Suprapubic skin (tissue), 4 donors: ENCODE measurements around the gene SORCS2. TPM values are rescaled to one million over a fixed set of nuclear protein-coding genes. Genes with fewer than 3 reads are reported as not detected.

ENCODE experiments used
- DNase-seq, 2 donors: peaks; one replicate each; pipeline ENCODE4 v3.0.0-alpha.2; 2019; ENCODE audit warnings: low spot score in 2 of 2
- H3K27ac ChIP-seq: fragments of 200-600 bp; sonication (generic); one replicate; pipeline ENCODE4 v1.5.1; 2019
- H3K27me3 ChIP-seq: fragments of 200-600 bp; sonication (generic); one replicate; pipeline ENCODE4 v1.5.1; 2019
- H3K36me3 ChIP-seq: fragments of 200-600 bp; sonication (generic); one replicate; pipeline ENCODE4 v1.5.1; 2019
- H3K4me1 ChIP-seq: fragments of 200-600 bp; sonication (generic); one replicate; pipeline ENCODE4 v1.5.1; 2019
- H3K4me3 ChIP-seq: fragments of 200-600 bp; sonication (generic); one replicate; pipeline ENCODE4 v1.5.1; 2019; ENCODE audit warnings: mild to moderate bottlenecking
- H3K9me3 ChIP-seq: fragments of 200-600 bp; sonication (generic); one replicate; pipeline ENCODE4 v1.5.1; 2019
- EP300 ChIP-seq: sonication (generic); formaldehyde crosslinking; IDR thresholded peaks from one replicate; pipeline ENCODE4 v1.6.1; 2017; ENCODE audit warnings: antibody characterized with exemption
- POLR2A ChIP-seq, 2 donors: fragments of 450-650 bp; IDR thresholded peaks; one replicate each; pipeline ENCODE4 v1.6.1; 2017; ENCODE audit warnings: antibody characterized with exemption in 2 of 2, mild to moderate bottlenecking in 2 of 2, moderate library complexity in 2 of 2
- POLR2AphosphoS5 ChIP-seq, 3 donors: sonication (generic); formaldehyde crosslinking; IDR thresholded peaks; one replicate each; pipeline ENCODE4 v1.6.1; 2017; ENCODE audit warnings: antibody characterized with exemption in 3 of 3
- WGBS: methylation state at CpG from one replicate; pipeline ENCODE4 v1.1.5; 2018; 5-methylcytosine and 5-hydroxymethylcytosine counted together
- total RNA-seq, 4 donors: library from RNA; depleted of rRNA; stranded (reverse); fragments of >200 nt; gene quantifications; one replicate each; pipeline ENCODE4 v1.1.0, GENCODE V29; 2016
- TF ChIP-seq, protein P1 (sequence below), 2 donors: fragments of 200-600 bp in 1 of 2; fragments of 450-650 bp in 1 of 2; sonication (generic) in 1 of 2; IDR thresholded peaks; one replicate each; pipeline ENCODE4 v1.5.1; 2016 to 2019; ENCODE audit warnings: antibody characterized with exemption in 2 of 2, mild to moderate bottlenecking in 1 of 2, moderate library complexity in 1 of 2

The SORCS2 gene
- total RNA-seq, 4 donors from 2014 or later = 0.94 to 4.6 (median 1.3) TPM

DNA sequence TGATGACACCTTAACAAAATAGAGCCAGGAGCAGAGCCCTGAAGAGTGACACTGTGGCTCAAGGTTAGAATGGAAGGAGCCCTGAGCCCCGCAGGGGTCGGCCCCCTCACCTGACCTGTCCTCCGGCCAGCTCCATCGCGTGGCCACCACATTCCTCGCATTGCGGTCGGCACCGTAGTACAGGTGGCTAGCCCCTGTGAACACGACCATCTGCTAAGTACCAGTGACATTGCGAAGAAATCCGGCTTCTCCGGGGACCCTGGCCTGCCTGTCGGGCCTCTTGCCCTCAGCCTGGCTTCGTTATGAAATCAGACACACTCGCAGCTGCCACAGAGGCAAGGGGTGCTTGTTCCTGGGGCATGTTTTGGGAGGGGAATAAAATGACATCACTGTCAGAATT, 568.4 kb downstream of the SORCS2 start:
- Histone ChIP-seq H3K9me3 (no peaks in the 10 kb centered on the region), H3K36me3 (peaks cover 37% of the 10 kb centered on the region), H3K27me3 (no peaks in the 10 kb centered on the region), H3K27ac (no peak overlapping the region), H3K4me3 (no peak overlapping the region), H3K4me1 (peaks cover 11% of the 10 kb centered on the region)
- WGBS = 82% methylated on average over 16 of the region's 16 CpGs
- TF ChIP-seq POLR2A (IDR thresholded peaks at IDR 0.05) = no peak
- TF ChIP-seq EP300 = no peak
- no peak for TF ChIP-seq POLR2AphosphoS5 (IDR thresholded peaks at IDR 0.05)
- TF ChIP-seq, protein P1, sequence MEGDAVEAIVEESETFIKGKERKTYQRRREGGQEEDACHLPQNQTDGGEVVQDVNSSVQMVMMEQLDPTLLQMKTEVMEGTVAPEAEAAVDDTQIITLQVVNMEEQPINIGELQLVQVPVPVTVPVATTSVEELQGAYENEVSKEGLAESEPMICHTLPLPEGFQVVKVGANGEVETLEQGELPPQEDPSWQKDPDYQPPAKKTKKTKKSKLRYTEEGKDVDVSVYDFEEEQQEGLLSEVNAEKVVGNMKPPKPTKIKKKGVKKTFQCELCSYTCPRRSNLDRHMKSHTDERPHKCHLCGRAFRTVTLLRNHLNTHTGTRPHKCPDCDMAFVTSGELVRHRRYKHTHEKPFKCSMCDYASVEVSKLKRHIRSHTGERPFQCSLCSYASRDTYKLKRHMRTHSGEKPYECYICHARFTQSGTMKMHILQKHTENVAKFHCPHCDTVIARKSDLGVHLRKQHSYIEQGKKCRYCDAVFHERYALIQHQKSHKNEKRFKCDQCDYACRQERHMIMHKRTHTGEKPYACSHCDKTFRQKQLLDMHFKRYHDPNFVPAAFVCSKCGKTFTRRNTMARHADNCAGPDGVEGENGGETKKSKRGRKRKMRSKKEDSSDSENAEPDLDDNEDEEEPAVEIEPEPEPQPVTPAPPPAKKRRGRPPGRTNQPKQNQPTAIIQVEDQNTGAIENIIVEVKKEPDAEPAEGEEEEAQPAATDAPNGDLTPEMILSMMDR (IDR thresholded peaks at IDR 0.05) = no peak
- no peak for DNase-seq

DNA sequence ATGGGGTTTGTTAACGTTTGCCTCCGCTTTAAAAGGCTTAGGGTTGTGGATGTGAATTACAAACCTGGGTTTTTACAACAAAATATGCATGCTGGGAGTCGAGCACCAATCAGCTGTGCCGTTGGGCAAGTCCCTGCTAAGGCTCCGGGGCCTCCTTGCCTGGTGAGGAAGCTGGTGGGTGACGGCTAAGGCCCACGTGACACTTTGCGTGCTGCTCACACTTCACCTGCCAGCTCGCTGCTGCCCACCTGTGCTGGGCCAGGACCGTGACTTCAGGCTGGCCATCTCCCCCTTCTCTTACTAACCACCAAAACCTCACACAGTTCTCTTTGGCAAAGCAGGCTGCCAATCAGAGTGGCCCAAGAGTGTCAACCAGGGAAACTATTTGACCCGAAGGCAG, 569.0 kb downstream of the SORCS2 start:
- Histone ChIP-seq H3K27ac (no peak overlapping the region), H3K4me3 (no peak overlapping the region), H3K27me3 (no peaks in the 10 kb centered on the region), H3K36me3 (peaks cover 41% of the 10 kb centered on the region), H3K4me1 (peaks cover 11% of the 10 kb centered on the region), H3K9me3 (no peaks in the 10 kb centered on the region)
- no peak for DNase-seq
- 87% methylated on average over 9 of the region's 11 CpGs for WGBS
- TF ChIP-seq EP300 (no peak), POLR2A (IDR thresholded peaks at IDR 0.05) (no peak), POLR2AphosphoS5 (IDR thresholded peaks at IDR 0.05) (no peak)
- TF ChIP-seq, protein P1 (IDR thresholded peaks at IDR 0.05) = no peak

DNA sequence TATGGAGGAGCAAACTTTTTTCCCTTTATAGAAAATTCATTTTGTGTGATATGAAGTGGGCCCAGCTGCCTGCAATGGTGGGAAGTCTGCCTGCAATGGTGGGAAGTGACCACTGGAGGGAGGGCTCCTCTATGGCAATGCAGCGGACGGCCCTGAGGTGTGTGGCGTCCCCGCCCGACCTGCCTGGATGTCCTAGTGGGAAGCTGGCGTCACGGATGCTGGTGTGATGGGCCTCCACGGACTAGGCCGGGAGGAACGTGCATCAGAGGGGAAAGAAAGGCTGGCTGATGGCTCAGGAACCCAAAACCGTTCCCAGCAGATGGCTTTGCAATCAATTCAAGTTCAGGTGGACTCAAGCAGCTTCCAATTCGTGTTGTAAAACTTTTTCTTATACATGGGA, 569.4 kb downstream of the SORCS2 start:
- Histone ChIP-seq H3K9me3 (no peaks in the 10 kb centered on the region), H3K4me1 (peaks cover 10% of the 10 kb centered on the region), H3K4me3 (no peak overlapping the region), H3K27ac (no peak overlapping the region), H3K27me3 (no peaks in the 10 kb centered on the region), H3K36me3 (peaks cover 45% of the 10 kb centered on the region)
- TF ChIP-seq POLR2AphosphoS5 (IDR thresholded peaks at IDR 0.05) (no peak), EP300 (no peak), POLR2A (IDR thresholded peaks at IDR 0.05) (no peak)
- TF ChIP-seq, protein P1 (IDR thresholded peaks at IDR 0.05) = peak; percentile 57 to 76
- WGBS = 62% methylated on average over 12 of the region's 12 CpGs
- peak; percentile 84 to 87 for DNase-seq

DNA sequence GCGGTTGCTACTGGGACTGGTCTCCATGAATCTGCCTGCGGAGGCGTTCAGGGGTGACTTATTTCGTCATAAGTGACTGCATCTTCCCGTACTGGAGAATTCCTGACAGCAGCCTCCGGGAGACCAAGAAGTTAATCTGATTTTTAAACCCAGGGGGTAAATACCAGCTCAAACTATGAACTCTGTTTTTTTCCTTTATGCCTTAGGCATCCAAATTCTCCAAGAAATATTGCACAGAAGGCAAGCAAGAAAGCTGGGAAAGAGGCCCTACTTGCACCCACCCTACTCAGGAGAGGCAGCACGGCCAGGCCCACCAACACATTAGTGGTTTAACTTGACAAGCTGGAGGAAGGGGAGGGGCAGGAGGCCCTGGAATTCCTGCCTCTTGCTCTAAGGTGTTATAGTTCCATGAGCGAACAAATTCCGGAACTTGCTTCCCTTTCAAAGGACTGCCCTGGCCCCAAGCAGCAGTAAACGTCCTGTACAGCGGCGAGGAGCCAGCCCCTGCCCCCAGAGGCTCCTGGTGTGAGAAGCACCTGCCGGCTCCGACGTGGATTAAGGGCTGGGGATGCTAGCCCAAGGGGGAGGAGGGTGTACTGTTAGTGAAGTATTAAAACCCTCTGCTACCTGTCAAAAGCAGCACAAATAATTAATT, 570.2 kb downstream of the SORCS2 start:
- no peak overlapping the region for H3K27ac ChIP-seq
- no peaks in the 10 kb centered on the region for H3K27me3 ChIP-seq
- H3K36me3 ChIP-seq = peaks cover 52% of the 10 kb centered on the region
- peaks cover 4% of the 10 kb centered on the region for H3K4me1 ChIP-seq
- TF ChIP-seq EP300 (no peak), POLR2A (IDR thresholded peaks at IDR 0.05) (no peak), POLR2AphosphoS5 (IDR thresholded peaks at IDR 0.05) (no peak)
- TF ChIP-seq, protein P1 (IDR thresholded peaks at IDR 0.05) = no peak
- H3K9me3 ChIP-seq = no peaks in the 10 kb centered on the region
- no peak for DNase-seq
- 75% methylated on average over 10 of the region's 15 CpGs for WGBS
- H3K4me3 ChIP-seq = no peak overlapping the region

DNA sequence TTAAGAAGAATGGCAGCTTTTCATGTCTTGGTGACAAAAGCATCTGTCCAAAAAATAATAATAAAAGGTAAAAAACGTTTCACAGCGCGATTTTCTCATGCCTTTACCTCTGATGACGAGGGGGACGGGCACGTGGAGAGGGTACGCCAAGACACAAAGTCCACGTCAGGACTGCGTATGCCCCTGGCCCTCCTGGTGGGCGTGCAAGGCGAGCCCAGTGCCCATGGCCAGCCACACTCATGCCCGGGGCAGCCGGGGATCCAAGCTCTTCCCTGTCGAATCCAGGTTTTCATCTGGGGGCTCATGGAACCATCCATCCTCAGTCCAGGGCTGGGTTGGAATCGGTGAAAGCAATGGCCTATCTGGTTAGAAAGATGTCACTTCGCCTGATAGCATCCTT, 570.8 kb downstream of the SORCS2 start:
- TF ChIP-seq POLR2A (IDR thresholded peaks at IDR 0.05) (no peak), EP300 (no peak), POLR2AphosphoS5 (IDR thresholded peaks at IDR 0.05) (no peak)
- TF ChIP-seq, protein P1 (IDR thresholded peaks at IDR 0.05) = no peak
- H3K9me3 ChIP-seq = no peaks in the 10 kb centered on the region
- WGBS = 87% methylated on average over 16 of the region's 16 CpGs
- H3K36me3 ChIP-seq = peaks cover 56% of the 10 kb centered on the region
- H3K4me3 ChIP-seq = no peak overlapping the region
- no peaks in the 10 kb centered on the region for H3K4me1 ChIP-seq
- H3K27me3 ChIP-seq = no peaks in the 10 kb centered on the region
- H3K27ac ChIP-seq = no peak overlapping the region
- no peak for DNase-seq
